ENCODE measurements around the gene SLC25A3.

DNA sequence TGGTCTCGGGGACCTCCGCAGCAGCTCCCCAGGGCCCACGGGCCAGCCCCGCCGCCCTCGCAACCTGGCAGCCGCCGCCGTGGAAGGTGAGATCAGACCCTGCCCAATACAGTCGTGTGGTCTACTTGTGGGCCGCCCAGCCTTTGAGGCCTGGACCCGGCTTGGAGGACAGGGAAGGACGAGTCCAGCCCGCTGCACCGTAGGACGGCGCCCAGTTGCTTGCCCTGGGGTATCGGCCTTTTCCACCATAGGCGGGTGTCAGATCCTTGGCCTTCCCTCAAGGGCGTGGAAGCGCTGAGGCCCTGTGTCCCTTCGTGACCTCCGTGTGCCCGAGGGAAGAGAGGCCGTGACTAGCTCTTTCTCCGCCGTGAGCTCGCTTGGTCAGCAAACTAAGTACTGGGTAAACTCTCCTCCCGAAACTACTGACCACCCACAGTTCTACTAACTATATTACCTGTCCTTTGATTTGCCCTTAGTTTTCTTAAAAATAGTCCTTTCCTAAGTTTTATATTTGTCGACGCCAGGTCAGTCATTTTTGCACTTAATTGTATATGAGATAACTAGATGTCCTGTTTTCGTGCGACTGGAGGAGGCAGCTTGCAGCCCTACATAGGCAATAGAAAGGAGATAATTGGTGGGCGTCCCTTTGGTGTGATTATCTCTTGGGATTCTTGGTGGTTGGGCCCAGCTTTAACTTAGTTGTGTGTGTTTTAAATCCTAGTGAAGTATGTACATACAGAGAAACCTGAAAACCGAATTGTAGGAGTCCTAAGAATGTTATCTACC is 757 bp downstream of the SLC25A3 start:
- TF ChIP-seq CTCF (conservative IDR thresholded peaks at IDR 0.05 in 1 of 2, IDR thresholded peaks at IDR 0.05 in 1 of 2; ENCODE audit: extremely low read depth in 1 of 2, insufficient read depth in 1 of 2, low read depth in 1 of 2, low read length in 2 of 2): no peak
- no peak for TF ChIP-seq EZH2 (IDR thresholded peaks at IDR 0.05; ENCODE audit: borderline replicate concordance, low read length)

Measured in mammary epithelial cell (primary cell).